ENCODE data around the gene MIPEP.

Gene MIPEP

DNA sequence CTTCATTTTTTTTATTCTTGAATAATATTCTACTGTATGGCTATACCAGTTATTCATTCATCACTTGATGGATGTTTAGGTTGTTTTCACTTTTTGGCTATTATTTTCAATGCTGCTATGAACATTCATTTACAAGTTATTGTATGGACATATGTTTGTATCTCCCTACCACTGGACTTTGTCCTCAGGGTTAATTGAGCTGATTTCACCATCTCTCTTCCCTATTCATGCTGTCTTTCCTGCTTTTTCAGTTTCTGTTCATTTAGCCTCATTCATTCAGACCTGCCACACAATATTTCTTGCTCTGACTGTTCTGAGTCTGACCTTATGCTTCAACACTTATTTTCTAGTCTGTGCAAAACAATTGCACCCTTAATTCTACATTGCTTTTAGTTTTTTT is 20.4 kb upstream of the MIPEP start:
- Histone ChIP-seq H3K9me2 (replicated peaks; ENCODE audit: control insufficient read depth, low read length) (no peaks in the 10 kb centered on the region), H4K20me1 (ENCODE audit: control insufficient read depth, insufficient read depth, low read depth, low read length) (no peaks in the 10 kb centered on the region), H3K4me2 (ENCODE audit: low read length) (no peak overlapping the region), H3K4me1 (ENCODE audit: control insufficient read depth, low read length) (no peaks in the 10 kb centered on the region), H3F3A (ENCODE audit: control insufficient read depth, insufficient read depth) (no peaks in the 10 kb centered on the region), H3K27ac (ENCODE audit: low read depth, low read length) (no peak overlapping the region), H3K4me3 (ENCODE audit: low read length) (no peak overlapping the region), H3K27me3 (ENCODE audit: control insufficient read depth, low read length) (peaks cover 11% of the 10 kb centered on the region; the same call in 1 of the 2 replicates), H3K79me2 (ENCODE audit: control insufficient read depth, low read length) (no peaks in the 10 kb centered on the region), H3K36me3 (ENCODE audit: control insufficient read depth, low read length) (no peaks in the 10 kb centered on the region), H3K9me3 (ENCODE audit: control insufficient read depth, insufficient read depth, low read length) (no peaks in the 10 kb centered on the region)
- TF ChIP-seq EZH2phosphoT487 (IDR thresholded peaks at IDR 0.05; ENCODE audit: borderline replicate concordance, low read length) = no peak
- TF ChIP-seq, protein P1, sequence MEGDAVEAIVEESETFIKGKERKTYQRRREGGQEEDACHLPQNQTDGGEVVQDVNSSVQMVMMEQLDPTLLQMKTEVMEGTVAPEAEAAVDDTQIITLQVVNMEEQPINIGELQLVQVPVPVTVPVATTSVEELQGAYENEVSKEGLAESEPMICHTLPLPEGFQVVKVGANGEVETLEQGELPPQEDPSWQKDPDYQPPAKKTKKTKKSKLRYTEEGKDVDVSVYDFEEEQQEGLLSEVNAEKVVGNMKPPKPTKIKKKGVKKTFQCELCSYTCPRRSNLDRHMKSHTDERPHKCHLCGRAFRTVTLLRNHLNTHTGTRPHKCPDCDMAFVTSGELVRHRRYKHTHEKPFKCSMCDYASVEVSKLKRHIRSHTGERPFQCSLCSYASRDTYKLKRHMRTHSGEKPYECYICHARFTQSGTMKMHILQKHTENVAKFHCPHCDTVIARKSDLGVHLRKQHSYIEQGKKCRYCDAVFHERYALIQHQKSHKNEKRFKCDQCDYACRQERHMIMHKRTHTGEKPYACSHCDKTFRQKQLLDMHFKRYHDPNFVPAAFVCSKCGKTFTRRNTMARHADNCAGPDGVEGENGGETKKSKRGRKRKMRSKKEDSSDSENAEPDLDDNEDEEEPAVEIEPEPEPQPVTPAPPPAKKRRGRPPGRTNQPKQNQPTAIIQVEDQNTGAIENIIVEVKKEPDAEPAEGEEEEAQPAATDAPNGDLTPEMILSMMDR (IDR thresholded peaks at IDR 0.05; ENCODE audit: low read depth, low read length, poor library complexity, severe bottlenecking) = no peak

DNA sequence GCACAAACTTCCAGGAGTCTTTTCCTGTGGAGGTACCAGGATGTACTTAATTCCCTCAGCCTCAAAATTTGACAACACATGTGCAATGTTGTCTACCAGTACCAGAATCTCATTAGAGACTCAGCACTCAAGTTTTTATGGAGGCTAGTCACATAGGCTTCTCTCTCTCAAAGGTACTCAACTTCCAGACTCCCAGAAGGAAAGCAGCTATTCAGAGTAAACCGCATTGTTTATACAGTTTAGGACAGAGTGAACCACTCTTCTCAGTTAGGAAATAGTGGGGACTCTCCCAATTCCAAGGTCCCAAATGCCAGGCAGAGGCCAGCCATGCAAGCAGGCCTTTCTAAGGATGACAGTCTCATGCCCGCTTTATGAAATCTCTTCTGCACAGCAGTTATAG is 16.6 kb upstream of the MIPEP start:
- H3K4me3 ChIP-seq (ENCODE audit: low read length) = no peak overlapping the region
- H3K27ac ChIP-seq (ENCODE audit: low read depth, low read length) = no peak overlapping the region

DNA sequence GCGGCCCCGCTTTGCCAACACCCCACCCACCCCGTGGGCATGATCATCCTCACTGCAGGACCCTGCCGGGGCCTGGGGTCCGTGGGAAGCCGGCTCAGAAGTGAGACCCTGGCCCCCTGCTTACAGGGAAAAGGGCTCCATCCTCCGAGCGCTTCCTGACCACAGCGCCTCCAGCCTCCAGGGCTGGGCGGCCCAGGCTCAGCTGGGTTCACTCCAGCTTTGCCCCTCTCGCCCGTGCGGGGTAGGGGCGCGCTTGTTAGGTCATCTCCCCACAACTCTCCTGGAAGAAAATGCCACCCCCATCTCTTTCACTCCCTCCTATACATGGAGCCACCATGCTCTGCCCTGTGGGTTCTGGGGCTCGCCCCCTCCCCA is 14.7 kb upstream of the MIPEP start:
- Histone ChIP-seq H3K36me3 (ENCODE audit: control insufficient read depth, low read length) (no peaks in the 10 kb centered on the region), H3K4me1 (ENCODE audit: control insufficient read depth, low read length) (0 out of 2 replicates have a peak, but pooled peaks cover 3% of the 10 kb centered on the region), H3K79me2 (ENCODE audit: control insufficient read depth, low read length) (no peaks in the 10 kb centered on the region), H3K4me2 (ENCODE audit: low read length) (no peak overlapping the region), H3K27ac (ENCODE audit: low read depth, low read length) (no peak overlapping the region), H3K4me3 (ENCODE audit: low read length) (no peak overlapping the region), H4K20me1 (ENCODE audit: control insufficient read depth, insufficient read depth, low read depth, low read length) (no peaks in the 10 kb centered on the region), H3K9me2 (replicated peaks; ENCODE audit: control insufficient read depth, low read length) (no peaks in the 10 kb centered on the region), H3K27me3 (ENCODE audit: control insufficient read depth, low read length) (peaks cover 2% of the 10 kb centered on the region; the same call in 1 of the 2 replicates), H3F3A (ENCODE audit: control insufficient read depth, insufficient read depth) (no peaks in the 10 kb centered on the region), H3K9me3 (ENCODE audit: control insufficient read depth, insufficient read depth, low read length) (no peaks in the 10 kb centered on the region)
- TF ChIP-seq, protein P1 (IDR thresholded peaks at IDR 0.05; ENCODE audit: low read depth, low read length, poor library complexity, severe bottlenecking) = no peak
- TF ChIP-seq EZH2phosphoT487 (IDR thresholded peaks at IDR 0.05; ENCODE audit: borderline replicate concordance, low read length) = no peak

More for the DNA sequence above, 16.6 kb upstream of the MIPEP start:
- Histone ChIP-seq H3K79me2 (ENCODE audit: control insufficient read depth, low read length) (no peaks in the 10 kb centered on the region), H3K36me3 (ENCODE audit: control insufficient read depth, low read length) (no peaks in the 10 kb centered on the region), H3K27me3 (ENCODE audit: control insufficient read depth, low read length) (peaks cover 5% of the 10 kb centered on the region; the same call in 1 of the 2 replicates), H4K20me1 (ENCODE audit: control insufficient read depth, insufficient read depth, low read depth, low read length) (no peaks in the 10 kb centered on the region), H3F3A (ENCODE audit: control insufficient read depth, insufficient read depth) (no peaks in the 10 kb centered on the region), H3K4me2 (ENCODE audit: low read length) (no peak overlapping the region), H3K9me2 (replicated peaks; ENCODE audit: control insufficient read depth, low read length) (no peaks in the 10 kb centered on the region), H3K4me1 (ENCODE audit: control insufficient read depth, low read length) (no peaks in the 10 kb centered on the region), H3K9me3 (ENCODE audit: control insufficient read depth, insufficient read depth, low read length) (no peaks in the 10 kb centered on the region)
- TF ChIP-seq EZH2phosphoT487 (IDR thresholded peaks at IDR 0.05; ENCODE audit: borderline replicate concordance, low read length) = no peak
- TF ChIP-seq, protein P1 (IDR thresholded peaks at IDR 0.05; ENCODE audit: low read depth, low read length, poor library complexity, severe bottlenecking) = no peak
